C4-2B (cell line): Measurements from ENCODE around the gene TFDP1.

Experiments used
- CTCF ChIP-seq: fragments of 450-650 bp; conservative IDR thresholded peaks from 2 replicates; pipeline ENCODE4 v1.5.1; 2017; ENCODE audit warnings: mild to moderate bottlenecking
- ZFX ChIP-seq: fragments of 450-650 bp; IDR thresholded peaks from 2 replicates; pipeline ENCODE4 v1.6.1; 2017

- TF ChIP-seq CTCF (no peak), ZFX (no peak)
These were observed 13.5 kb downstream of the TFDP1 start for GRCh38 chr13:113598081-113598410.
